Activated CD4-positive, alpha-beta T cell treated with anti-CD3 and anti-CD28 coated beads, Interleukin-2, amount 50 U/mL, for 48 hours (primary cell): ENCODE data around the gene HLA-DOB.

ENCODE experiments used
- DNase-seq, 2 experiments: peaks; one replicate each; pipeline ENCODE4 v3.0.0-alpha.2; 2020

HLA-DOB gene

GRCh38 chr6:32816746-32817204, at the start of gene HLA-DOB:
Gene HLA-DOB, minus strand, starts transcription at chr6:32817002. Its CDS starts 51 bp downstream, at chr6:32816951.
- DNase-seq: no peak

GRCh38 chr6:32865724-32866443, 49.1 kb upstream of the HLA-DOB start:
- DNase-seq: no peak

DNA sequence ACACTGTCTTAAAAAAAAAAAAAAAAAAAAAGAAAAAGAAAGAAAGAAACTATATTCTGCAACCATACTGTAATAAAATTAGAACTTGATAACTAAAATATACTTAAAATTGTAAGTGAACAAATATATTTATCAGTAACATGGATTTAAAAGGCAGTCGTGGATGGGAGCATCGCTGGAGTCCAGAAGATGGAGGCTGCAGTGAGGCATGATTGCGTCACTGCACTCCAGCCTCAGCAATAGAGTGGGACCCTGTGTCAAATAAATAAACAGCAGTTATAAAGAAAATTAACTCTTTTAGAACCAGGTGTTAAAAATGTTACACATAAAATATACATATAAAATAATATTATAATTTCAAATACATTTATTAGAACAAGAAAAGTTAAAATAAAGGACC, 45.9 kb upstream of the HLA-DOB start:
- no peak for DNase-seq

GRCh38 chr6:32860674-32861073, 43.9 kb upstream of the HLA-DOB start:
- no peak for DNase-seq

- DNase-seq: no peak
Measured at GRCh38 chr6:32858194-32858593, 41.4 kb upstream of the HLA-DOB start.

- no peak for DNase-seq
Measured at GRCh38 chr6:32857156-32857891, 40.5 kb upstream of the HLA-DOB start.

GRCh38 chr6:32855467-32856174, 38.8 kb upstream of the HLA-DOB start:
- no peak for DNase-seq

- peak; percentile 59 to 68 for DNase-seq
Measured at GRCh38 chr6:32854376-32855178, 37.8 kb upstream of the HLA-DOB start.

DNA sequence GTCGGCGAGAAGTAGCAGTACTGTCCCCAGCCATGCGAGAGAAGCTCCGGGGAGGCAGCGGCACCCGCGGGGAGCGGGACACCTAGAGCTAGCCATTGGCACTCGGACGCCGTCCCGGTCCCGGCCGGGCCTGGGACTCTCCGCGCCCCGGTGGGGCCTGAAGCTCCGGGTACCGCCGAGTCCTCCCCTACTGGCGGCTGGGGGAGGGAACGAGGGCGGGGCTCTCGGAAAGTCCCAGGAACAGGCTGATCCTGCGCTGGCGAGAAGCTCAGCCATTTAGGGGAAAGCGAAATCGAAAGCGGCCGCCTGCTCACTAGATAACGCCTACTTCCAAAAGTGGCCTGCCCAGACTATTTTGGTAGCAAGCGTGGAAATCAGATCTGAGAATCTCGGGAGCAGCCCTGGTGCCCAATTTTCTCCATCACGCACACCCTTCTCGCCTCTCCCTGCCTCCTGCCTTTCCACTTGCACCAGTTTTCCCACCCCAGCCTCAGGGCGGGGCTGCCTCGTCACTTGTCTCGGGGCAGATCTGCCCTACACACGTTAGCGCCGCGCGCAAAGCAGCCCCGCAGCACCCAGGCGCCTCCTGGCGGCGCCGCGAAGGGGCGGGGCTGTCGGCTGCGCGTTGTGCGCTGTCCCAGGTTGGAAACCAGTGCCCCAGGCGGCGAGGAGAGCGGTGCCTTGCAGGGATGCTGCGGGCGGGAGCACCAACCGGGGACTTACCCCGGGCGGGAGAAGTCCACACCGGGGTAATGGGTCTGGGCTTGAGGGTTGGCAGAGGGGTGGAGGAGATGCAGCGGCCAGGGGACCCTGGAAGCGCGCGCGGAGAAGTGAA, 37.0 kb upstream of the HLA-DOB start, which contains the start of the genes PSMB9 and TAP1:
PSMB9 (plus strand) TSS at position 652 of the 835 bp plus-strand sequence; CDS start at position 690, 38 bp downstream.
TAP1 (minus strand) TSS at position 164 of the 835 bp plus-strand sequence; CDS start at position 96, 68 bp downstream.
- DNase-seq: peak; percentile 96 to 98

- peak; percentile 59 to 62 for DNase-seq
Measured at GRCh38 chr6:32852844-32853540, 36.2 kb upstream of the HLA-DOB start.

GRCh38 chr6:32852018-32852843, 35.4 kb upstream of the HLA-DOB start:
- DNase-seq: peak; percentile 53 to 58

GRCh38 chr6:32851025-32851424, 34.2 kb upstream of the HLA-DOB start:
- DNase-seq: no peak

DNA sequence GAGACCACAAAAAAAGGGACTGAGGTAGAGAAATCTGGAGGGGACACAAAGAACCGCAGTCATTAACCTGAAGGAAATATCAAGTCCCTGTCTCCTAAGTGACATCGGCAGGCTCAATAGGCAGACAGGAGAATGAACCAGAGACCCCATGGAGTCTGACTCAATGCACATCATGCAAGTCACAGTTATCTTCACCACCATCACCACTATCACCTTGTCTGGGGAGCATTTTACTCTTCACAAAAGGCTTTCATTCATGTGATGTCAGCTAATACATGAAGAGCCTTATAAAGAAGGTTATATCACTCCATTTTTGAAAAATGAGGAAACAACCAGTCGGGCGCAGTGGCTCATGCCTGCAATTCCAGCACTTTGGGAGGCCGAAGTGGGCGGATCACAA, 32.3 kb upstream of the HLA-DOB start:
- DNase-seq: no peak

GRCh38 chr6:32847795-32848194, 31.0 kb upstream of the HLA-DOB start:
- DNase-seq: peak in 1 of 2 experiments; percentile 6

DNA sequence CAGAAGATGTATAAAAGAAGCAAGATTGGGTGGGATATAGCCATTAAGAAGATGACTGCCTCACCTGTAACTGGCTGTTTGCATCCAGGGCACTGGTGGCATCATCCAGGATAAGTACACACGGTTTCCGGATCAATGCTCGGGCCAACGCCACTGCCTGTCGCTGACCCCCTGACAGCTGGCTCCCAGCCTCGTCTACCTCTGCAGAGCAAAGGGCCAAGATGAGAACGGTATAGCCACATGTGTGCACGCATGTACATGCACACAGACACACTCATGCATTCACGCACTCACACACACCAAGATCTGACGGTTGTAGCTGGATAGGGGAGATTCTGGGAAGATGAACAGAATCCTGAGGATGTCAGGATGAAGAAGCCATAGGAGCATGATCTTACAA, 30.2 kb upstream of the HLA-DOB start:
- DNase-seq: peak in 1 of 2 experiments; percentile 6

DNA sequence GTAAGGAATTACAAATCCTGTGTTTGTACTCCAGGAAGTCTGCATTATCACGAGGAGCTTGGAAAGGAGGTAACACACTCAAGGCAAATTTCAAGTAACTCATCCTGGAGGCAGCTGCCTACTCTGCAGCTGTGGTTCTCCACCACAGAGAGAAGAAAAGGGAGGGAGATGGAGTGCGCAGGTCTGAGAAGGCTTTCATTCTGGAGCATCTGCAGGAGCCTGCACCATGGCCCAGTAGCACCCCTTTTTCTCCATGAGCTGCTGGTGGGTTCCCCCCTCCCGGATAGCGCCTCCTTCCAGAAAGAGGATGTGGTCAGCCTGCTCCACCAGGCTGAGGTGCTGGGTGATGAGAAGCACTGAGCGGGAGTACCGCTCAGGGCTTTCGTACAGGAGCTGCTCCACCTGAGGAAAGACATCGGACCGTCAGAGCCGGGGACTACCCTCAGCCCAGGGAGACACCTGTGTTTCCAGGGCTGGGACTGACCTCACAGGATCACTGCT, 28.6 kb upstream of the HLA-DOB start:
- peak; percentile 55 to 68 for DNase-seq

GRCh38 chr6:32844839-32845383, 28.1 kb upstream of the HLA-DOB start:
- DNase-seq: no peak

GRCh38 chr6:32843979-32844838, 27.4 kb upstream of the HLA-DOB start, which contains the start of gene PSMB8:
Gene PSMB8, minus strand, starts transcription at chr6:32844047. Its CDS starts 51 bp downstream, at chr6:32843996.
- peak; percentile 99 for DNase-seq
